IMR-90 (cell line): ENCODE data around the gene PSMG4. TPM values are rescaled to one million over a fixed set of nuclear protein-coding genes. Genes with fewer than 3 reads are reported as not detected.
"Not testable (repeated sequence)": the region's sequence is repeated elsewhere in the genome, so short reads cannot be mapped to it uniquely, and the experiment has no call there.

ENCODE experiments used
- ATAC-seq: fragments of 200-7000 bp; cut with Tn5 transposase; 2 replicates; pipeline ENCODE4 v1.9.1; 2020; ENCODE audit warnings: low read depth, mild to moderate bottlenecking, moderate library complexity
- BruUV-seq: library from RNA; stranded (reverse); fragments of 400-500 nt; replicated peaks from 2 replicates; lab custom pipeline; 2021; lab: Mats Ljungman, UMichigan
- CTCF ChIA-PET: fragments of 300-600 bp; formaldehyde crosslinking; extraction: SDS; loops from one replicate; lab custom pipeline; 2021; ENCODE audit warnings: antibody characterized with exemption; lab: Yijun Ruan, JAX
- POLR2A ChIA-PET: fragments of 300-600 bp; sonication (Branson Sonifier 250); formaldehyde crosslinking; loops from one replicate; lab custom pipeline; 2022; ENCODE audit warnings: antibody characterized with exemption; ENCODE audit not compliant: unreplicated experiment; lab: Charles Lee
- DNase-seq: peaks from one replicate; pipeline ENCODE4 v3.0.0; 2013
- H2AFZ ChIP-seq: replicated peaks from 2 replicates; pipeline ENCODE3; 2013; ENCODE audit warnings: low read length, mild to moderate bottlenecking; ENCODE audit not compliant: poor library complexity
- H2AK5ac ChIP-seq: 2 replicates; pipeline ENCODE4 v1.6.1; 2013; ENCODE audit warnings: low read depth, low read length, inconsistent platforms
- H2AK9ac ChIP-seq: replicated peaks from 2 replicates; pipeline ENCODE3; 2013; ENCODE audit warnings: mild to moderate bottlenecking, low read depth, low read length, moderate library complexity; ENCODE audit not compliant: poor library complexity
- H2BK120ac ChIP-seq: 2 replicates; pipeline ENCODE4 v1.6.1; 2013; ENCODE audit warnings: low read depth, low read length, inconsistent platforms
- H2BK15ac ChIP-seq: 3 replicates; pipeline ENCODE4 v1.6.1; 2013; ENCODE audit warnings: low read depth, low read length, inconsistent platforms
- H2BK20ac ChIP-seq: 2 replicates; pipeline ENCODE4 v1.6.1; 2013; ENCODE audit warnings: low read depth, mild to moderate bottlenecking, inconsistent platforms, low read length, moderate library complexity
- H2BK5ac ChIP-seq: 2 replicates; pipeline ENCODE4 v1.6.1; 2013; ENCODE audit warnings: mild to moderate bottlenecking, low read depth, low read length, inconsistent platforms; ENCODE audit not compliant: poor library complexity, severe bottlenecking
- H3K14ac ChIP-seq: replicated peaks from 2 replicates; pipeline ENCODE4 v1.6.1; 2013; ENCODE audit warnings: low read depth, low read length, inconsistent platforms
- H3K18ac ChIP-seq: 2 replicates; pipeline ENCODE4 v1.6.1; 2013; ENCODE audit warnings: low read depth, low read length, control low read depth
- H3K23ac ChIP-seq: 2 replicates; pipeline ENCODE4 v1.6.1; 2013; ENCODE audit warnings: low read depth, low read length, inconsistent platforms
- H3K27ac ChIP-seq: 2 replicates; pipeline ENCODE4 v1.5.1; 2013; ENCODE audit warnings: mild to moderate bottlenecking, control low read depth, low read length; ENCODE audit not compliant: insufficient read depth
- H3K27me3 ChIP-seq: 2 replicates; pipeline ENCODE4 v1.6.1; 2013; ENCODE audit warnings: low read length; ENCODE audit not compliant: control insufficient read depth, insufficient read depth
- H3K36me3 ChIP-seq: 2 replicates; pipeline ENCODE4 v1.6.1; 2013; ENCODE audit warnings: low read length, mixed read lengths; ENCODE audit not compliant: control insufficient read depth, insufficient read depth
- H3K4ac ChIP-seq: 2 replicates; pipeline ENCODE4 v1.6.1; 2013; ENCODE audit warnings: low read depth, low read length, inconsistent platforms
- H3K4me1 ChIP-seq: 2 replicates; pipeline ENCODE4 v1.6.1; 2013; ENCODE audit warnings: low read length, mixed read lengths; ENCODE audit not compliant: control insufficient read depth, insufficient read depth
- H3K4me2 ChIP-seq: 2 replicates; pipeline ENCODE4 v1.6.1; 2013; ENCODE audit warnings: low read depth, mild to moderate bottlenecking, control low read depth, low read length, moderate library complexity
- H3K4me3 ChIP-seq: 2 replicates; pipeline ENCODE4 v1.5.1; 2013; ENCODE audit warnings: low read depth, mild to moderate bottlenecking, control low read depth, low read length, moderate library complexity; ENCODE audit not compliant: insufficient read depth
- H3K56ac ChIP-seq: 2 replicates; pipeline ENCODE4 v1.6.1; 2013; ENCODE audit warnings: low read length, inconsistent platforms; ENCODE audit not compliant: insufficient read depth; ENCODE audit errors: extremely low read depth
- H3K79me1 ChIP-seq, 2 experiments: 2 replicates each; pipeline ENCODE4 v1.6.1; 2013; ENCODE audit warnings: low read length in 2 of 2, inconsistent platforms in 1 of 2, low read depth in 1 of 2
- H3K9ac ChIP-seq: 2 replicates; pipeline ENCODE4 v1.6.1; 2013; ENCODE audit warnings: low read depth, low read length, control low read depth
- H3K9me1 ChIP-seq: 2 replicates; pipeline ENCODE4 v1.6.1; 2013; ENCODE audit warnings: low read length, inconsistent platforms; ENCODE audit not compliant: insufficient read depth
- H3K9me3 ChIP-seq: 2 replicates; pipeline ENCODE4 v1.6.1; 2013; ENCODE audit warnings: low read length; ENCODE audit not compliant: control insufficient read depth, insufficient read depth
- H4K20me1 ChIP-seq: 2 replicates; pipeline ENCODE4 v1.6.1; 2013; ENCODE audit warnings: low read length, inconsistent platforms; ENCODE audit not compliant: insufficient read depth
- H4K5ac ChIP-seq: 2 replicates; pipeline ENCODE4 v1.6.1; 2013; ENCODE audit warnings: mild to moderate bottlenecking, low read depth, low read length, control low read depth
- H4K8ac ChIP-seq, 2 experiments: 2 replicates each; pipeline ENCODE4 v1.6.1; 2013; ENCODE audit warnings: low read depth in 2 of 2, low read length in 2 of 2, control low read depth in 1 of 2, inconsistent platforms in 1 of 2
- H4K91ac ChIP-seq: 2 replicates; pipeline ENCODE4 v1.6.1; 2013; ENCODE audit warnings: low read depth, low read length, inconsistent platforms; ENCODE audit not compliant: insufficient read depth
- POLR2A ChIP-seq: IDR thresholded peaks from 2 replicates; pipeline ENCODE4 v1.6.1; 2012; ENCODE audit warnings: mild to moderate bottlenecking, low read depth, low read length
- WGBS, 2 experiments: methylation state at CpG; one replicate each; pipeline versions ENCODE4 v1.1.5 to v1.1.7; 2013; ENCODE audit warnings: missing lambda C conversion rate in 2 of 2; ENCODE audit not compliant: insufficient read length in 1 of 2; ENCODE audit errors: extremely low coverage in 2 of 2; 5-methylcytosine and 5-hydroxymethylcytosine counted together
- dilution Hi-C: fragments of 300-500 bp; cut with HindIII; formaldehyde crosslinking; loops from one replicate; pipeline ENCODE4 v1.14.3; 2018; ENCODE audit warnings: low sequenced_read_pairs; ENCODE audit not compliant: unreplicated experiment
- in situ Hi-C: fragments of 300-500 bp; cut with MboI; formaldehyde crosslinking; loops from 3 replicates; pipeline ENCODE4 v1.14.3; 2019; ENCODE audit warnings: low sequenced_read_pairs, inconsistent platforms, mixed read lengths
- intact Hi-C: fragments of 100-400 bp; cut with micrococcal nuclease; formaldehyde crosslinking; loops from 2 replicates; pipeline ENCODE4 v1.10.0; 2022
- polyA plus RNA-seq, 3 experiments: library from polyadenylated mRNA; depleted of rRNA; stranded (reverse); fragments of >200 nt; gene quantifications; 2 replicates each; pipeline ENCODE4 v1.2.3, GENCODE V29; 2012; ENCODE audit warnings: low replicate concordance in 1 of 3
- total RNA-seq: library from RNA; depleted of rRNA; stranded (reverse); fragments of >200 nt; gene quantifications from 2 replicates; pipeline ENCODE4 v1.2.3, GENCODE V29; 2012

PSMG4 gene
- total and polyA plus RNA-seq, 2 of the 4 experiments (the other 2 are of a cell fraction), result 5.6 to 13.4 TPM

DNA sequence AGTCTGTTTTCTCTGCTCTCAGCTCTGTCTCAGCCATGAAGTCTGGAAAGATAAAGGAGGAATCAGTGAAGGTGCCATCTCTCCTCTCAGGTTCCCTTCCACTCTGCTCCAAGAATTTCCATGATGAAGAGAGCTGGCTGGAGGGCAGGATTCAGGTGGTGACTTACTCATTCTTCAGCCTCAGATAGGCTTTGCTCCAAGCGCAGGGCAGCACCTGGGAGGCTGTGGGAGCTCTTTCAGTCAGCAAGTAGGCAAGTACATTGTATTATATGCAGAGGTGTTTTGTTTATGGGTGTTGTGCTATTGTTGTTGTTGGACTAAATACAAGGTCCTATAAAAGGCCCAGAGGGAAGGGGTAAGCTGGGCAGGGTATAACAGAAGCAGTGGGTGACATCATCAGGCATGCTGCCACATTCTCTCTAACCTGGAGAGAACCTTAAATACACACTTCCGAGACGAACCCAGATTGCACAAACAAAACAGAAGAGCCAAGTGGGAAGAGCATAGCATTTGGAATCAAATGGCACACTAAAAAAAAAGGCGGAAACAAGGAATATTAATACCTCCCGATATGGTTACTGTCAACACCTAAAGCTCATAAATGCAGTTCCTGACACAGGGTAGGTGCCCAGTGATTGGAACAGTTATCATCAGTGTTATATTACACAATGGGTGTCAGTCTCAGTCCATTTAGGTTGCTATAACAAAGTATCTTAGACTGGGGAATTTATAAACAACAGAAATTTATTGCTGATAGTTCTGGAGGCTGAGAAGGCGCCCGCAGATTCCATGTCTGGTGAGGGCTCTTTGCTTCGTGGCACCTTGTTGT, 14.5 kb upstream of the PSMG4 start (continued):
- no peak for TF ChIP-seq POLR2A

DNA sequence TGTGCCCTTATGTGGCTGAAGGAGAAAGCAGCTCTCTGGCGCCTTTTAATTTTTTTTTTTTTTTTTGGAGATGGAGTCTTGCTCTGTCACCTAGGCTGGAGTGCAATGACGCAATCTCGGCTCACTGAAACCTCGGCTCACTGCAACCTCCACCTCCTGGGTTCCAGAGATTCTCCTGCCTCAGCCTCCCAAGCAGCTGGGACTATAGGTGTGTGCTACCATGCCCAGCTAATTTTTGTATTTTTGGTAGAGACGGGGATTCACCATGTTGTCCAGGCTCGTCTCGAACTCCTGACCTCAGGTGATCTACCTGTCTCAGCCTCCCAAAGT, 13.9 kb upstream of the PSMG4 start:
- H4K91ac ChIP-seq, H2BK15ac ChIP-seq, H2BK20ac ChIP-seq, H3K4me2 ChIP-seq, H3K9me3 ChIP-seq, H3K36me3 ChIP-seq, H3K27me3 ChIP-seq, CTCF ChIA-PET, H3K9ac ChIP-seq, H3K79me1 ChIP-seq, H4K8ac ChIP-seq, ATAC-seq, H3K18ac ChIP-seq, POLR2A ChIA-PET, H2BK5ac ChIP-seq, H2AK5ac ChIP-seq, H2AFZ ChIP-seq, H2BK120ac ChIP-seq, dilution Hi-C loops, H3K14ac ChIP-seq, in situ Hi-C loops, H4K5ac ChIP-seq, H3K4ac ChIP-seq, H3K27ac ChIP-seq, DNase-seq, H3K23ac ChIP-seq, H4K20me1 ChIP-seq, H3K56ac ChIP-seq, BruUV-seq, intact Hi-C loops, H3K4me3 ChIP-seq, H2AK9ac ChIP-seq: not testable (repeated sequence)
- Histone ChIP-seq H3K4me1 (peaks cover 13% of the 10 kb centered on the region), H3K9me1 (peaks cover 10% of the 10 kb centered on the region)
- 100% methylated on average over 1 of the region's 7 CpGs; no CpG with 5 or more reads in 1 of the 2 experiments for WGBS, 2 experiments
